IPS-20b (cell line): ENCODE results near the gene EHMT1.

Experiments used
- H3K27ac ChIP-seq: one replicate; pipeline ENCODE4 v1.5.1; 2013; ENCODE audit warnings: low read length
- H3K27me3 ChIP-seq: 2 replicates; pipeline ENCODE4 v1.6.1; 2013; ENCODE audit warnings: mild to moderate bottlenecking, low read length, inconsistent platforms; ENCODE audit not compliant: insufficient read depth
- H3K36me3 ChIP-seq: 2 replicates; pipeline ENCODE4 v1.6.1; 2013; ENCODE audit warnings: low read depth, mild to moderate bottlenecking, inconsistent platforms, low read length, moderate library complexity; ENCODE audit not compliant: insufficient read depth
- H3K4me1 ChIP-seq: 2 replicates; pipeline ENCODE4 v1.6.1; 2013; ENCODE audit warnings: mild to moderate bottlenecking, control low read depth, inconsistent platforms, low read length, moderate library complexity; ENCODE audit not compliant: insufficient read depth
- H3K4me3 ChIP-seq: 2 replicates; pipeline ENCODE4 v1.5.1; 2013; ENCODE audit warnings: mild to moderate bottlenecking, low read length, inconsistent platforms
- H3K9ac ChIP-seq: 2 replicates; pipeline ENCODE4 v1.6.1; 2013; ENCODE audit warnings: low read depth, mild to moderate bottlenecking, inconsistent platforms, low read length, moderate library complexity
- H3K9me3 ChIP-seq: 2 replicates; pipeline ENCODE4 v1.6.1; 2013; ENCODE audit warnings: mild to moderate bottlenecking, low read depth, low read length, inconsistent platforms; ENCODE audit not compliant: insufficient read depth

Gene EHMT1

GRCh38 chr9:137639303-137640051 is 20.7 kb downstream of the EHMT1 start:
- Histone ChIP-seq H3K36me3 (peaks cover 13% of the 10 kb centered on the region; the same call in 1 of the 2 replicates), H3K9me3 (no peaks in the 10 kb centered on the region), H3K27ac (no peak overlapping the region), H3K4me3 (no peak overlapping the region), H3K27me3 (no peaks in the 10 kb centered on the region), H3K4me1 (no peaks in the 10 kb centered on the region), H3K9ac (no peak overlapping the region)

- Histone ChIP-seq H3K4me3 (no peak overlapping the region), H3K27ac (no peak overlapping the region), H3K4me1 (no peaks in the 10 kb centered on the region), H3K36me3 (peaks cover 13% of the 10 kb centered on the region; the same call in 1 of the 2 replicates), H3K27me3 (no peaks in the 10 kb centered on the region), H3K9me3 (no peaks in the 10 kb centered on the region), H3K9ac (no peak overlapping the region)
Measured at GRCh38 chr9:137640862-137641261, 22.1 kb downstream of the EHMT1 start.

GRCh38 chr9:137642118-137642601 is 23.4 kb downstream of the EHMT1 start:
- Histone ChIP-seq H3K27ac (no peak overlapping the region), H3K4me1 (no peaks in the 10 kb centered on the region), H3K36me3 (peaks cover 13% of the 10 kb centered on the region; the same call in 1 of the 2 replicates), H3K4me3 (no peak overlapping the region), H3K9ac (no peak overlapping the region), H3K9me3 (no peaks in the 10 kb centered on the region), H3K27me3 (no peaks in the 10 kb centered on the region)

GRCh38 chr9:137642892-137643291 is 24.1 kb downstream of the EHMT1 start:
- no peak overlapping the region for H3K27ac ChIP-seq
- H3K9me3 ChIP-seq = no peaks in the 10 kb centered on the region
- H3K4me1 ChIP-seq = no peaks in the 10 kb centered on the region
- H3K27me3 ChIP-seq = no peaks in the 10 kb centered on the region
- peaks cover 13% of the 10 kb centered on the region; the same call in 1 of the 2 replicates for H3K36me3 ChIP-seq
- H3K9ac ChIP-seq = no peak overlapping the region
- no peak overlapping the region for H3K4me3 ChIP-seq

- H3K9me3 ChIP-seq = no peaks in the 10 kb centered on the region
- no peak overlapping the region for H3K4me3 ChIP-seq
Measured at GRCh38 chr9:137643921-137644320, 25.1 kb downstream of the EHMT1 start.

GRCh38 chr9:137645211-137645610 is 26.4 kb downstream of the EHMT1 start:
- Histone ChIP-seq H3K4me1 (no peaks in the 10 kb centered on the region), H3K27me3 (no peaks in the 10 kb centered on the region), H3K36me3 (peaks cover 13% of the 10 kb centered on the region; the same call in 1 of the 2 replicates), H3K27ac (no peak overlapping the region), H3K4me3 (no peak overlapping the region), H3K9me3 (no peaks in the 10 kb centered on the region), H3K9ac (no peak overlapping the region)

More at GRCh38 chr9:137643921-137644320, 25.1 kb downstream of the EHMT1 start:
- Histone ChIP-seq H3K9ac (no peak overlapping the region), H3K4me1 (no peaks in the 10 kb centered on the region), H3K27ac (no peak overlapping the region), H3K27me3 (no peaks in the 10 kb centered on the region), H3K36me3 (peaks cover 13% of the 10 kb centered on the region; the same call in 1 of the 2 replicates)

- no peak overlapping the region for H3K9ac ChIP-seq
- no peaks in the 10 kb centered on the region for H3K27me3 ChIP-seq
- H3K4me3 ChIP-seq = no peak overlapping the region
- H3K4me1 ChIP-seq = no peaks in the 10 kb centered on the region
- H3K36me3 ChIP-seq = peaks cover 18% of the 10 kb centered on the region
- no peak overlapping the region for H3K27ac ChIP-seq
- H3K9me3 ChIP-seq = no peaks in the 10 kb centered on the region
Measured at GRCh38 chr9:137646341-137646740, 27.5 kb downstream of the EHMT1 start.

GRCh38 chr9:137647096-137647714 is 28.4 kb downstream of the EHMT1 start:
- Histone ChIP-seq H3K9ac (no peak overlapping the region), H3K9me3 (no peaks in the 10 kb centered on the region), H3K36me3 (peaks cover 24% of the 10 kb centered on the region), H3K27me3 (no peaks in the 10 kb centered on the region), H3K27ac (no peak overlapping the region), H3K4me1 (no peaks in the 10 kb centered on the region), H3K4me3 (no peak overlapping the region)

GRCh38 chr9:137648396-137648795 is 29.6 kb downstream of the EHMT1 start:
- Histone ChIP-seq H3K36me3 (peaks cover 24% of the 10 kb centered on the region), H3K9me3 (no peaks in the 10 kb centered on the region)

GRCh38 chr9:137649553-137649952 is 30.7 kb downstream of the EHMT1 start:
- Histone ChIP-seq H3K4me3 (no peak overlapping the region), H3K9me3 (no peaks in the 10 kb centered on the region), H3K27ac (no peak overlapping the region), H3K36me3 (peaks cover 20% of the 10 kb centered on the region), H3K27me3 (no peaks in the 10 kb centered on the region), H3K4me1 (no peaks in the 10 kb centered on the region), H3K9ac (no peak overlapping the region)

More at GRCh38 chr9:137648396-137648795, 29.6 kb downstream of the EHMT1 start:
- Histone ChIP-seq H3K27me3 (no peaks in the 10 kb centered on the region), H3K4me3 (no peak overlapping the region), H3K27ac (no peak overlapping the region), H3K9ac (no peak overlapping the region), H3K4me1 (no peaks in the 10 kb centered on the region)

- Histone ChIP-seq H3K4me3 (no peak overlapping the region), H3K9ac (no peak overlapping the region), H3K4me1 (no peaks in the 10 kb centered on the region), H3K9me3 (no peaks in the 10 kb centered on the region), H3K27me3 (no peaks in the 10 kb centered on the region), H3K36me3 (peaks cover 20% of the 10 kb centered on the region), H3K27ac (no peak overlapping the region)
Measured at GRCh38 chr9:137650259-137650658, 31.5 kb downstream of the EHMT1 start.

GRCh38 chr9:137650779-137651178 is 32.0 kb downstream of the EHMT1 start:
- no peaks in the 10 kb centered on the region for H3K27me3 ChIP-seq
- H3K36me3 ChIP-seq = peaks cover 20% of the 10 kb centered on the region
- H3K4me3 ChIP-seq = no peak overlapping the region
- no peaks in the 10 kb centered on the region for H3K9me3 ChIP-seq
- H3K9ac ChIP-seq = no peak overlapping the region
- no peaks in the 10 kb centered on the region for H3K4me1 ChIP-seq
- no peak overlapping the region for H3K27ac ChIP-seq
